Stomach (tissue), 9 donors: ENCODE data around the gene MYCN. TPM values are rescaled to one million over a fixed set of nuclear protein-coding genes. Genes with fewer than 3 reads are reported as not detected.

Experiments
- DNase-seq, 2 donors: peaks; one replicate each; pipeline versions ENCODE4 v3.0.0 to v3.0.0-alpha.2; 2013 to 2019
- H3K27ac ChIP-seq, 5 donors: fragments of 200-600 bp in 4 of 5; sonication (generic) in 4 of 5; one replicate each; pipeline ENCODE4 v1.5.1; 2013 to 2019; ENCODE audit warnings: mild to moderate bottlenecking in 1 of 5, moderate library complexity in 1 of 5
- H3K27me3 ChIP-seq, 3 donors: fragments of 200-600 bp; sonication (generic); one replicate each; pipeline ENCODE4 v1.5.1; 2017 to 2019; ENCODE audit warnings: mixed run types in 1 of 3
- H3K36me3 ChIP-seq, 4 donors: fragments of 200-600 bp; sonication (generic); 1 replicate in 3 of 4; 2 replicates in 1 of 4; pipeline ENCODE4 v1.5.1; 2016 to 2019
- H3K4me1 ChIP-seq, 4 donors: fragments of 200-600 bp; sonication (generic); one replicate each; pipeline ENCODE4 v1.5.1; 2016 to 2019
- H3K4me3 ChIP-seq, 4 donors: fragments of 200-600 bp; sonication (generic) in 3 of 4; one replicate each; pipeline ENCODE4 v1.5.1; 2016 to 2019; ENCODE audit warnings: mild to moderate bottlenecking in 1 of 4
- H3K9me3 ChIP-seq, 4 donors: fragments of 200-600 bp; sonication (generic); one replicate each; pipeline ENCODE4 v1.5.1; 2016 to 2019
- EP300 ChIP-seq: sonication (generic); formaldehyde crosslinking; IDR thresholded peaks from one replicate; pipeline ENCODE4 v1.6.1; 2017; ENCODE audit warnings: antibody characterized with exemption
- POLR2A ChIP-seq, 4 donors: fragments of 450-650 bp; IDR thresholded peaks; one replicate each; pipeline ENCODE4 v1.6.1; 2016; ENCODE audit warnings: antibody characterized with exemption in 4 of 4, control low read depth in 2 of 4, mild to moderate bottlenecking in 1 of 4, moderate library complexity in 1 of 4
- POLR2AphosphoS5 ChIP-seq, 3 donors: sonication (generic); formaldehyde crosslinking; IDR thresholded peaks; one replicate each; pipeline ENCODE4 v1.6.1; 2016; ENCODE audit warnings: antibody characterized with exemption in 3 of 3
- WGBS, 5 donors: extraction: QIAGEN DNeasy Blood & Tissue Kit in 3 of 5; methylation state at CpG; one replicate each; pipeline versions ENCODE4 v1.1.5 to v1.1.7; 2013 to 2018; 5-methylcytosine and 5-hydroxymethylcytosine counted together
- intact Hi-C: fragments of 100-400 bp; cut with DNase I; formaldehyde crosslinking; loops from one replicate; pipeline ENCODE4 v1.15.1; 2023; ENCODE audit warnings: low total_unique reads
- polyA plus RNA-seq, 3 donors: library from polyadenylated mRNA; stranded (reverse); fragments of 200-250 nt; gene quantifications; one replicate each; pipeline ENCODE4 v1.2.3, GENCODE V29; 2013
- total RNA-seq, 5 donors: library from RNA; depleted of rRNA; stranded (reverse); fragments of >200 nt; gene quantifications; one replicate each; pipeline versions ENCODE4 v1.1.0 to v1.2.3, GENCODE V29; 2014 to 2016
- TF ChIP-seq, protein P1 (sequence below), 7 experiments: fragments of 450-650 bp in 4 of 7; fragments of 200-600 bp in 3 of 7; sonication (generic) in 3 of 7; IDR thresholded peaks; one replicate each; pipeline ENCODE4 v1.5.1; 2016 to 2019; ENCODE audit warnings: antibody characterized with exemption in 7 of 7, control low read depth in 2 of 7, mild to moderate bottlenecking in 1 of 7
- donor health status: healthy with polysubstance abuse.
- donor health status: Bipolar disorder and iron deficiency.
- donor health status: healthy.

The MYCN gene
- total and polyA plus RNA-seq, 8 donors, result 0.90 to 9.6 (median 2.3) TPM; not detected in 1

DNA sequence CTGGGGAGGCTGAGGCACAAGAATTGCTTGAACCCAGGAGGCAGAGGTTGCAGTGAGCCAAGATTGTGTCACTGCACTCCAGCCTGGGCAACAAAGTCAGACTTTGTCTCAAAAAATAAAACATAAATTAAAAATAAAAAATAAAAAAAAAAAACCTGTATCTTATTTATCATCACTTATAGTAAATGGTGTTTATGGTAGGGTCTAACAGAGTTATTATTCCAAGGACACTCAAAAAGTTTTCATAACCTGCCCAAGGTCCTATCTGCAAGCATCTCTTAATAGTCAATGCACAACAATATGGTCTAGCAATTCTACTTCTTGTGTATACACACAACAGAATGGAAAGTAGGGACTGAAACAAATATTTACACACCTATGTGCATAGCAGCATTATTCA is 47.3 kb upstream of the MYCN start:
- intact Hi-C loops, result no loop called here
- TF ChIP-seq, protein P1, sequence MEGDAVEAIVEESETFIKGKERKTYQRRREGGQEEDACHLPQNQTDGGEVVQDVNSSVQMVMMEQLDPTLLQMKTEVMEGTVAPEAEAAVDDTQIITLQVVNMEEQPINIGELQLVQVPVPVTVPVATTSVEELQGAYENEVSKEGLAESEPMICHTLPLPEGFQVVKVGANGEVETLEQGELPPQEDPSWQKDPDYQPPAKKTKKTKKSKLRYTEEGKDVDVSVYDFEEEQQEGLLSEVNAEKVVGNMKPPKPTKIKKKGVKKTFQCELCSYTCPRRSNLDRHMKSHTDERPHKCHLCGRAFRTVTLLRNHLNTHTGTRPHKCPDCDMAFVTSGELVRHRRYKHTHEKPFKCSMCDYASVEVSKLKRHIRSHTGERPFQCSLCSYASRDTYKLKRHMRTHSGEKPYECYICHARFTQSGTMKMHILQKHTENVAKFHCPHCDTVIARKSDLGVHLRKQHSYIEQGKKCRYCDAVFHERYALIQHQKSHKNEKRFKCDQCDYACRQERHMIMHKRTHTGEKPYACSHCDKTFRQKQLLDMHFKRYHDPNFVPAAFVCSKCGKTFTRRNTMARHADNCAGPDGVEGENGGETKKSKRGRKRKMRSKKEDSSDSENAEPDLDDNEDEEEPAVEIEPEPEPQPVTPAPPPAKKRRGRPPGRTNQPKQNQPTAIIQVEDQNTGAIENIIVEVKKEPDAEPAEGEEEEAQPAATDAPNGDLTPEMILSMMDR (IDR thresholded peaks at IDR 0.05), result no peak
- no peak for TF ChIP-seq POLR2A (IDR thresholded peaks at IDR 0.05)
- TF ChIP-seq POLR2AphosphoS5 (IDR thresholded peaks at IDR 0.05), result no peak
- TF ChIP-seq EP300, result no peak
- no peak for DNase-seq
- Histone ChIP-seq H3K4me1 (no peaks in the 10 kb centered on the region), H3K27me3 (no peaks in the 10 kb centered on the region), H3K9me3 (peaks cover 0 to 16% (median 2%) of the 10 kb centered on the region in 4 donors), H3K4me3 (no peak overlapping the region), H3K36me3 (no peaks in the 10 kb centered on the region), H3K27ac (no peak overlapping the region)

DNA sequence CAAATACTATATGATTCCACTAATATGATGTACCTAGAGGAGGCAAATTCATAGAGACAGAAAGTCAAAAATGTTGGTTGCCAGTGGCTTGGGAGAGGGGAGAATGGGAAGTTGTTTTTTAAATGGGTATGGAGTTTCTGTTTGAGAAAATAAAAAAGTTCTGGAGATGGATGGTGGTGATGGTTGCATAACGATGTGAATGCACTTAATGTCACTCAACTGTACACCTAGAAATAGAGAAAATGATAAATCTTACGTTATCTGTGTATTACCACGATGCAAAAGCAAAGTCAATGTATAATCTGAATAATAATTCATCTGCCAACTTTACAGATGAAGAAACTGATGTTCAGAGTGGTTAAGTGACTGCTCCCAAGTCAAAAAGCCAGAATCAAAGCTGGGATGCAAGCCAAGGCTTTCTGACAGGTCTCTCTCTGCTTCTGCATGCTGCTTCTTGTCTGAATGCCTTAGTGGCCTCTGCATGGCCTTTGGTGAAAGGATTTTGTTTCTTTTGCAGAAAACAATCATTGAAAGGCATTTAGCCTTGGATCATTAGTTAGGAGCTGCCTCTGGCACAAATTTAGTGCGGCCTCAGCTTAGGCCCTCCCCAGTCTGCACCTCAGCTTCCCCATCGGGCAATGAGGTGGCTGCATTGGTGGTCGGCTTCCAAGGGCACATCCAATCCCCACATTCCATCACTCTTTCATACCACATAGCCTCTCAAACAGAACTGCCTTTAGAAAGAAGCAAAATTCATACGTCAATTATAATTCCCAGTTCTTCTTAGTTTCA is 46.5 kb upstream of the MYCN start:
- no peaks in the 10 kb centered on the region for H3K4me1 ChIP-seq
- TF ChIP-seq POLR2AphosphoS5 (IDR thresholded peaks at IDR 0.05), result no peak
- TF ChIP-seq POLR2A (IDR thresholded peaks at IDR 0.05), result no peak
- TF ChIP-seq, protein P1 (IDR thresholded peaks at IDR 0.05), result no peak
- no peak for TF ChIP-seq EP300
- H3K36me3 ChIP-seq, result no peaks in the 10 kb centered on the region
- H3K9me3 ChIP-seq, result peaks cover 0 to 19% (median 4%) of the 10 kb centered on the region in 4 donors
- intact Hi-C loops, result no loop called here
- no peaks in the 10 kb centered on the region for H3K27me3 ChIP-seq
- no peak overlapping the region for H3K27ac ChIP-seq
- 82 to 90% (median 85%) methylated on average over 7 of the region's 7 CpGs for WGBS, 5 donors
- no peak overlapping the region for H3K4me3 ChIP-seq
- no peak for DNase-seq

DNA sequence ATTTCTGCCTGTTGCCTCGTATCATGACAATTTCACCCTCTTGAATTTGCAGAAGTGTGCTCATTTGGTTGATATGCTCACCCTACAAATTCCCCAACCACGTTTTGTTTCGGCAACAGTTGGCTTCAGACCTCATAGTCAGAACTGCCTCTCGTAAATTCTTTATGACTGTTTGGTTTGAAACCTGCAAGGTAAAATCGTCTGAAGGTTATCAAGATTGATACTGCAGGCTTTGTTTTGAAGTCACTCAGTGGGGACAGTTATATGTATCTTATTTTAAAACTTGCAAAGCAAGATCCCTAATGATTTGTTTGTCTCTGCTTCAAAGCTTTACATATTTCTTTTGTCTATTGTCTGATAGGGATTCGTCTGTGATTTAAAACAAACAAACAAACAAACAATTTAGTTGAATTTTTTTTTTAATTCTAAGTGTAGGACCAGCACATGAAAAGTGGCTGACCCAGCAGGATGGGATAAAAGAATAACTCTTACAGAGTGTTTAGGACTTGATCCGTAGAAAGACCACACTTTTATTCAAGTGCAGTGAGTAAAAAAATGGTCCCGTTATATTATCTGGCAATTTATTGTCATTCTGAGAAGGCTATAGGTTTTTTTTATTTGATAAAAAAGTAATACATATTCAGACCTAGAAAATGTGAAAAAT is 45.7 kb upstream of the MYCN start:
- Histone ChIP-seq H3K9me3 (peaks cover 0 to 19% (median 4%) of the 10 kb centered on the region in 4 donors), H3K4me1 (no peaks in the 10 kb centered on the region), H3K4me3 (no peak overlapping the region), H3K36me3 (no peaks in the 10 kb centered on the region), H3K27ac (no peak overlapping the region), H3K27me3 (no peaks in the 10 kb centered on the region)
- 68 to 76% (median 75%) methylated on average over 8 of the region's 8 CpGs for WGBS, 5 donors
- DNase-seq, result no peak
- intact Hi-C loops, result no loop called here
- TF ChIP-seq, protein P1 (IDR thresholded peaks at IDR 0.05), result no peak
- TF ChIP-seq POLR2AphosphoS5 (IDR thresholded peaks at IDR 0.05) (no peak), POLR2A (IDR thresholded peaks at IDR 0.05) (no peak), EP300 (no peak)

DNA sequence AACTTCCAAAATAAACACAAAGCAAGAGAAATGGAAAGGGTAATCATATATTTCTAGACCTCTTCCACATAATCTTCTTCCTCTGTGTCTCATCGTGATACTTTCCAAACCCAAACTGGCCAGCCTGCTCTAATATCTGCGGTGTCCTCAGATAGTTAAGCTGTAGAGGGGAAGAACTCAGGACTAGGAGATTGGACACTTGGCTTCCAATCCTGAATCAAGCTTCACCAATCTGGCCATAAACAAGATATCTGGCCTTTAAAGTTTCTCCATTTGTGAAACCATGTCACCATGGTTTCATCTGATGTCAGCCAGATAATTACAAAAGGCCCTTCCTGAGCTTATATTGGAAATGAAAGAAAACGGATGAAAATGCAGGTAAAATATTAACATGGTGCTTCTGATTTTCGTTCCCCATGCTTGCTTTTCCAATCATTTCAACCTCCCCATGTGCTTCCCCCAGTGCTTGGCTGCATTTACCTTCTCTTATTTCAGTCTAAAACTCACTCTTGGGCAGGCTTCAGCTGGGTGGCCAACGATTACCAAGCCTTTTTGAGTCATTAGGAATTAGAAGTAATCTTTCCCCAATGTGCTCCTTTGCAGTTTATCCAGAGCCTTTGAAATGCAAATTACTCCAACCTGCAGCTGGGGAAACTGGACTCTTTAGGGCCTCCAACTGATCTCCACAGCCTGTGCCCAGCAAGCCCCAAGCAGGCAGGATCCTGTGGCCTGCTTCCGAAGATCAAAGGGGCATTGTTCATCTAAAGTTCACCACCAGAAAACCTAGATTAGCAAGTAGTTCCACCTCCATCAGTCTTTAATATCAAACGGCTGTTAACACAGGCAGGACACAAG is 44.5 kb upstream of the MYCN start:
- no peak for DNase-seq
- H3K4me1 ChIP-seq, result no peaks in the 10 kb centered on the region
- 60 to 70% (median 60%) methylated on average over 7 of the region's 7 CpGs for WGBS, 5 donors

More for the DNA sequence above, 44.5 kb upstream of the MYCN start:
- Histone ChIP-seq H3K27ac (no peak overlapping the region), H3K4me3 (no peak overlapping the region), H3K9me3 (peaks cover 0 to 19% (median 4%) of the 10 kb centered on the region in 4 donors), H3K36me3 (no peaks in the 10 kb centered on the region), H3K27me3 (no peaks in the 10 kb centered on the region)
- TF ChIP-seq POLR2AphosphoS5 (IDR thresholded peaks at IDR 0.05), result no peak
- no peak for TF ChIP-seq EP300
- TF ChIP-seq POLR2A (IDR thresholded peaks at IDR 0.05), result no peak
- TF ChIP-seq, protein P1 (IDR thresholded peaks at IDR 0.05), result no peak
- intact Hi-C loops, result no loop called here
